SH-SY5Y (cell line): ENCODE measurements around the gene AQP3.

ENCODE experiments used
- GATA2 ChIP-seq: IDR thresholded peaks from 2 replicates; pipeline ENCODE4 v1.6.1; 2011; ENCODE audit warnings: mild to moderate bottlenecking, low read depth, low read length
- GATA3 ChIP-seq: IDR thresholded peaks from 2 replicates; pipeline ENCODE4 v1.6.1; 2011; ENCODE audit warnings: low read depth, mild to moderate bottlenecking, low read length, moderate library complexity

AQP3 gene

GRCh38 chr9:33439731-33440130 lies 7.7 kb downstream of the AQP3 start:
- TF ChIP-seq GATA3 (no peak), GATA2 (no peak)

- TF ChIP-seq GATA2 (no peak), GATA3 (no peak)
Measured at GRCh38 chr9:33438926-33439680, 8.3 kb downstream of the AQP3 start.

- TF ChIP-seq GATA3 (no peak), GATA2 (no peak)
Measured at GRCh38 chr9:33437898-33438297, 9.5 kb downstream of the AQP3 start.

GRCh38 chr9:33437205-33437604 lies 10.2 kb downstream of the AQP3 start:
- TF ChIP-seq GATA3 (no peak), GATA2 (no peak)

GRCh38 chr9:33436445-33436844 lies 10.9 kb downstream of the AQP3 start:
- TF ChIP-seq GATA3, result no peak
- TF ChIP-seq GATA2, result no peak

GRCh38 chr9:33435821-33436277 lies 11.5 kb downstream of the AQP3 start:
- no peak for TF ChIP-seq GATA2
- TF ChIP-seq GATA3, result no peak

GRCh38 chr9:33434317-33435105 lies 12.9 kb downstream of the AQP3 start:
- TF ChIP-seq GATA3 (no peak), GATA2 (no peak)

GRCh38 chr9:33433871-33434270 lies 13.5 kb downstream of the AQP3 start:
- TF ChIP-seq GATA3, result no peak
- no peak for TF ChIP-seq GATA2

GRCh38 chr9:33431420-33431819 lies 16.0 kb downstream of the AQP3 start:
- no peak for TF ChIP-seq GATA2
- no peak for TF ChIP-seq GATA3

GRCh38 chr9:33430942-33431341 lies 16.5 kb downstream of the AQP3 start:
- TF ChIP-seq GATA3 (no peak), GATA2 (no peak)

GRCh38 chr9:33429256-33429985 lies 18.0 kb downstream of the AQP3 start:
- TF ChIP-seq GATA3 (no peak), GATA2 (no peak)

GRCh38 chr9:33426843-33427293 lies 20.5 kb downstream of the AQP3 start:
- TF ChIP-seq GATA2 (no peak), GATA3 (no peak)

- no peak for TF ChIP-seq GATA2
- no peak for TF ChIP-seq GATA3
Measured at GRCh38 chr9:33425128-33425533, 22.3 kb downstream of the AQP3 start.

- TF ChIP-seq GATA2 (no peak), GATA3 (no peak)
Measured at GRCh38 chr9:33419708-33420303, 27.6 kb downstream of the AQP3 start.
